C4-2B (cell line): ENCODE data around the gene ANKRD18B.
"Not testable (repeated sequence)": the region's sequence is repeated elsewhere in the genome, so short reads cannot be mapped to it uniquely, and the experiment has no call there.

ENCODE experiments used
- ZFX ChIP-seq: fragments of 450-650 bp; IDR thresholded peaks from 2 replicates; pipeline ENCODE4 v1.6.1; 2017
- TF ChIP-seq, protein P1 (sequence below): fragments of 450-650 bp; conservative IDR thresholded peaks from 2 replicates; pipeline ENCODE4 v1.5.1; 2017; ENCODE audit warnings: mild to moderate bottlenecking

GRCh38 chr9:33587799-33588198, 63.7 kb downstream of the ANKRD18B start:
- TF ChIP-seq, protein P1, sequence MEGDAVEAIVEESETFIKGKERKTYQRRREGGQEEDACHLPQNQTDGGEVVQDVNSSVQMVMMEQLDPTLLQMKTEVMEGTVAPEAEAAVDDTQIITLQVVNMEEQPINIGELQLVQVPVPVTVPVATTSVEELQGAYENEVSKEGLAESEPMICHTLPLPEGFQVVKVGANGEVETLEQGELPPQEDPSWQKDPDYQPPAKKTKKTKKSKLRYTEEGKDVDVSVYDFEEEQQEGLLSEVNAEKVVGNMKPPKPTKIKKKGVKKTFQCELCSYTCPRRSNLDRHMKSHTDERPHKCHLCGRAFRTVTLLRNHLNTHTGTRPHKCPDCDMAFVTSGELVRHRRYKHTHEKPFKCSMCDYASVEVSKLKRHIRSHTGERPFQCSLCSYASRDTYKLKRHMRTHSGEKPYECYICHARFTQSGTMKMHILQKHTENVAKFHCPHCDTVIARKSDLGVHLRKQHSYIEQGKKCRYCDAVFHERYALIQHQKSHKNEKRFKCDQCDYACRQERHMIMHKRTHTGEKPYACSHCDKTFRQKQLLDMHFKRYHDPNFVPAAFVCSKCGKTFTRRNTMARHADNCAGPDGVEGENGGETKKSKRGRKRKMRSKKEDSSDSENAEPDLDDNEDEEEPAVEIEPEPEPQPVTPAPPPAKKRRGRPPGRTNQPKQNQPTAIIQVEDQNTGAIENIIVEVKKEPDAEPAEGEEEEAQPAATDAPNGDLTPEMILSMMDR, result not testable (repeated sequence)
- not testable (repeated sequence) for TF ChIP-seq ZFX
